ENCODE measurements around the gene SLC2A11.
A peak's percentile ranks its signal among the peaks of the same experiment; 100 is the strongest.

SLC2A11 gene

DNA sequence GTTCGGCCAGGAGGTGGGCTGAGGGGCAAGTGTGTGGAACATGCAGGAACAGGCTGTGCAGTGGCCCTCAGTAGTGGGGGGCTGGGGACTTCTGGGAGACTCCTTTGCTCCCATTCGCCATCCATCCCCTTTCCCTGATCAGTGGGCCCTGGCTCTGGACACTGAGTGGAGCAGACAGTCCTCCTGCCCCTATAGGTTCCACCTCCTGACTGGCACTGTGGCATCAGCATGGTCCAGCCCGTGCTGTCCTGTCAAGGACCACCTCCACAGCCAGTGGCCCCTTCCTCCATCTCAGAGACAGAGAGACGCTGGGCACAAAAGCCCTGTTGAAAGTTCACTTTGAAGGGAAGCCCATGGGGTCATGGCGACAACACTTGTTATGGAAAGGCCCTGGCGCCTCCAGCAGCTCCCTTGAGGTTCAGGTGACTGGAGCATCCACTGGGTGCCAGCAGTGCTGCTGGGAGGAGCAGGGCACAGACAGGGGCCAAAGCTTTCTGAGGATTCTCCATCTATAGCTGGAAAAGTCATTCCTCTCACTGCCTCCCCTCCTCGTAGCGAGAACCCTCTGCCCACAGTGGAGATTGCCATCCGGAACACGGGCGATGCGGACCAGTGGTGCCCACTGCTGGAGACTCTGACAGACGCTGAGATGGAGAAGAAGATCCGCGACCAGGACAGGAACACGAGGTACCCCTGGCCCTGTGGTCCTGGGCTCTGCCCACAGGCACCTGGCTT is 24.5 kb upstream of the SLC2A11 start:
- DNase-seq = no peak

DNA sequence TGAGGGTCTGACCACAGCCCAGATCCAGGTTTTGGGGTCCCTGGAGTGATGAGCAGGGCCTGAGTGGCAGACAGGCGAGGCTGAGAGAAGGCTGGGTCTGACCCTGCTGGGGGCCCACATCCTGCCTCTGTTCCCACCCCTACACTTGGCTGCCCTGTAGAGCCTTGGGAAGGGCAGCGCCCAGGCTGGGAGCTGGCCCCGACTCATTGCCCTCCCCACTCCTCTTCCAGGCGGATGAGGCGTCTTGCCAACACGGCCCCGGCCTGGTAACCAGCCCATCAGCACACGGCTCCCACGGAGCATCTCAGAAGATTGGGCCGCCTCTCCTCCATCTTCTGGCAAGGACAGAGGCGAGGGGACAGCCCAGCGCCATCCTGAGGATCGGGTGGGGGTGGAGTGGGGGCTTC is 23.8 kb upstream of the SLC2A11 start:
- DNase-seq = no peak

DNA sequence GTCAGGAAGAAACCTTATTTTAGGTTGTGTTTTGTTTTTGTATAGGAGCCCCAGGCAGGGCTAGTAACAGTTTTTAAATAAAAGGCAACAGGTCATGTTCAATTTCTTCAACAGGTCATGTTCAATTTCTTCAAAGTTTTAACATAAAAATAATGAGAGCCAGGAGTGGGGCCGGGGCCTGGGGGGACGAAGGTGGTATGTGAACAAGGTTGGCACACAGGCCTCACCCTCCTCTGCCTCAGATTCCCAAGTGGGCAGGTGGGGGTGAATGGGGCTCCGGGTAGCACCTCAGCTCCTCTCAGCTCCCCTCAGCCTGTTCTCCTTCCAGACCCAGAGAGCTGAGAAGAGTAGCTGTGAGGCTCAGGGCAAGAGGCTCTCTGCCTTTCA is 23.3 kb upstream of the SLC2A11 start:
- DNase-seq = no peak

DNA sequence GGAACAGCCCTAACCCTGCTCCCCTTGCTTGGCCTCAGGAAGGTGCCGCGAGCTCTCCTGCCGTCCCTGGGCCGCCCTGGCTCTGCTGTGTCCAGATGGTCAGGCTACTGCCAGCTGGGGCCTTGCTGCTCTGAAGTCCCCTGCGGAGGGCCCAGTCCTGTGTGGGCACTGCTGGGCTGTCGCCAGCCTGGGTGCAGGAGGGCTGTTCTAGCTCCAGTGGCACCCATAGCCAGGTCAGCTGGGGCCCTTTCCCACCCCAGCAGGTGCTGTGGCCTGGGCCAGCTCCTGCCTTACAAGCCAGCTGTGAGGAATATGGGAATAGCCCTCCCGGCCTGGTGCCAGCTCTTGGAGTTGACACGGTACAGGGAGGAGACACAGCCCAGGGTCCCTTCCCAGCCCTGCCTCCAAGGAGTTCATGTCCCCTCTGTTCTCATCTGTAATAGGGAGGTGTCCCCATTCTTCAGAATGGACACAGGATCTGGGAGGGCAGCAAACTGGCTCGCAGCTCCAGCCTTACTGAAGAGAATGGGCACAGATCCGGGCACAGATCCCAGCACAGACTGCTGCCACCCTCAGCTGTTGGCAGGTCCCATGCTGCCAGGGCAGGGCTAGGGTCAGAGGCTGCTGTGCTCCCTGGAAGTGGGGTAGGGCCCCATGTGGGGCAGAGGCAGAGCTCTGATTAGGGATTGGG is 22.7 kb upstream of the SLC2A11 start:
- no peak for DNase-seq

DNA sequence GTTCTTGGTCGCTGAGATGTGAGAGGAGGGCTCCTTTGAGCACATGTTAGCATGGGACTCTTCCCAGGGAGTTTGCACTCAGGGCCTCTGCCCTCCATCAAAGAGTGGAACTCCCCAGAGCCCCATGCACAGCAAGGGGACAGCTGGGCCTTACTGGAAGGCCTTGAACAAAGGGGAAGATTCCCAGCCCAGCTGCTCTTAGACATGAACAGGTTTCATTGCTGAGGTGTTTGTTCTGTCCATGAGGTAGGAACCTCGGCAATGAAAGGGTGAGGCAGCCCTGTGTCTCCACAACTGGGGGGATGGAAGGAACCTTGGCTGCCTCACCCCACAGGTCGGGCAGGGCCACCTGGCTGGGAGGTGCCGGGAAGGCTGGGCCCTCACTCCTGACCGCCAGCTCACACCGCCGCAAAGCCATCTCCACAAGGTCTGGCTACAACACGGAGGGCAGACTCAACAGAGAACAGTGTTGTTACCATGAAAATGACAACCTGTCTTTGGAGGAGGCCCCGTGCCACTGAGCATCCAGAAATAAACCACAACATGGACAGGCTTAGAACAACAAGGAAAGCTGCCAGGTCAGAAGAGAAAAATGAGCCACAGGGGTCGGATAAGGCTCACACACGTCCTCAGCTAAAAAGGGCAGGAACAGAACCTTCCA is 22.1 kb upstream of the SLC2A11 start:
- no peak for DNase-seq

DNA sequence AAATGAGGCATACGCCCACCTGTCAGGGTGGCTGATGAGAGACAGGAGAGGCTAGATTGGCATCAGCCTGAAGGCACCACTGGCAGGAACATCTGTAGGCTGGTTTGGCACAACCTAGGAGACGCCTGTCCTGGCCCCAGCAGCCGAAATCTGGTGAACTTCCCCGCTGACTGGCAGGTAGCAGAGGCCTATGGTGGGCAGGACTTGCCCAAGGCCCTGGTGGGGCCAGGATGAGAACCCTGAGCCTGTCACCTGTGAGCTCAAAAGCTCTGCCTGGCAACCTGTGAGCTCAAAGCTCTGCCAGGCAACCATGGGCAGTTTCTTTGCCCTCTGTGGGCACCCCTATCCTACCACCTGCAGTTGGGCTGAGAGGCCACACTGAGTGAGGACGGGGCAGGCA is 21.4 kb upstream of the SLC2A11 start:
- DNase-seq = no peak

DNA sequence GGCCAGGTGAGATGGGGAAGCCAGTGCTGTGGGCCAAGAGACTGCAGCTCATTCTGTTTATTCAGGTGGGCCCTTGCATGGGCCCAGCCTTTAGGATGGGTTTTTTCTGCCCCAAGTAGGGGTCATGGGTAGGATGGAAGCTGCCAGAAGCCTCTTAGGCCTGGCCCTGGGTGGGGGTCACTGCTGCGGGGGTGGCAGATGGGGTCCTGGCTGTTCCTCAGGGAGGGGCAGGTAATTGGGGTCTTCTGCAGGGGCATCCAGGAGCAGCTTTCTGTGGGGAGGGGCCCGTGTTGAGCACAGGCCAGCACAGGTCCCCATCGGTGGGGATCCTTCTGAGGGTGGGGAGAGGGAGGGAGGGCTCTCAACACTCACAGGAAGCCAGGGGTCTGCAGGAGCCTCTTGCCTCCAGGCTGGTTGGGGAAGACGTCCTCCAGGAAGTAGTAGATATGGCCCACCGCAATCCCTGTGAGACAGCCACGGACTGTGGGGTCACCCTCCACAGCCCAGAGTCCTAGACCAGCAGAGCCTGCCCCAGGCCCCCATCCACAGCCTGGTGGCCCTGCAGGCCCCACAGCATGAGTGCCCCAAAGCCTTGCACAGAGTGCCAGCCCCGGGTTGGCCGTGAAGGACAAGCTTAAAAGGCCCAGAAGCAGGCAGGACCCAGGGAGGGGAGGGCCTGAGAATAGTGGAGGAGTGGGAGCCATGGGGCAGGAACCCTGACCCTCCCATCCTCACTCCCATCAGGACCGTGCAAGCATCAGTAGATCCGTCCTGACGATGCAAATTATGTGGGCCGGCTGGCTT is 20.8 kb upstream of the SLC2A11 start:
- DNase-seq = no peak

DNA sequence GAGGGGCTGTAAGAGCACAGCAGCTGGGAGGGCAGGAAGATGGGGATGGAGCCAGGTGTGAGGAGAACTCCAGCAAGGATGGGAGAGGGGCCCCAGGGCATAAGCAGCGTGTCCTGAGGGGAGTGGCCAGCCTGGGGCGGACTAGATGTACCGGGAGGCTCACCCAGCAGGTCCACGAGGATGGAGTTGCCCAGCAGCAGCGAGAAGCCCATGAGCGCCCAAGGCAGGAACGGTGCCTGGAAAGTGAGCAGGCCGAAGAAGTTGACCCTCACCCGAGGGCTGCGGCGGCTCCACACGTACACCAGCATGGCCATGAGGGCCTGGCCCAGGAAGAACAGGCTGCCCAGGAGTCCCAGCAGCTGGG is 20.2 kb upstream of the SLC2A11 start:
- no peak for DNase-seq

DNA sequence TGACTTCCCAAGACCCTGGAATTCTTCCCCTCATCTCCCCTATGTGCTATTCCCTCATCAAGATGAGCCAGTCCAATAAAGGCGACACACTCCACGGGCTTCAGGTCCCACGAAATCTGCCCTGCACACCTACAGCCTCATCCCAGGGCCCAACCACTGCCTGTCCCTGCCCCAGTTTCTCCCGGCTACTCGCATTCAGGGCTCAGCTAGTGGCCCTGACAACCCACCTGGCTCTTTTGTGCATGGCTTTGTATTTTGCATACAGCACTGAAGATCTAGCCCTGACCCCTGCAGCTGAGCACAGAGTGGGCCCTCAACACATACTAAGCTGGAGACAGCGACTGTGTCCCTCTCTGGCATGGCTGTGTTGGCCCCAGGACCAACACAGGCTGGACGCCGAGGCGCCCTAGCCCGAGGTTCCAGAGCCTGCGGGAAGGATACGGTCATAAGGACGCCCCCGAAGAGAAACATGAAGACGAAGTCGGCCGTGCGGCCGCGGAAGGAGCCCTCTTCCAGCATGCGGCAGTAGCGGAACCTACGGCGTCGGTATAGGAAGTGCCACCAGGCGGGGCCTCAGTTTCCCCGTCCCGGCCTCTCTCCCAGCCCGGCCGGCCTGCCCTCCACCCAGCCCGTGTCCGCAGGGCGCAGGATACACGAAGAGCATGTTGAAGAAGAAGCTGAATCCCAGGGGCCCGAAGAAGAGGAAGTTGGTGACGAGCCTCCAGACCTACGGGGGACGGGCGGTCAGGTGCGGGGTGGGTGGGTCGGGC is 19.6 kb upstream of the SLC2A11 start:
- DNase-seq = no peak

DNA sequence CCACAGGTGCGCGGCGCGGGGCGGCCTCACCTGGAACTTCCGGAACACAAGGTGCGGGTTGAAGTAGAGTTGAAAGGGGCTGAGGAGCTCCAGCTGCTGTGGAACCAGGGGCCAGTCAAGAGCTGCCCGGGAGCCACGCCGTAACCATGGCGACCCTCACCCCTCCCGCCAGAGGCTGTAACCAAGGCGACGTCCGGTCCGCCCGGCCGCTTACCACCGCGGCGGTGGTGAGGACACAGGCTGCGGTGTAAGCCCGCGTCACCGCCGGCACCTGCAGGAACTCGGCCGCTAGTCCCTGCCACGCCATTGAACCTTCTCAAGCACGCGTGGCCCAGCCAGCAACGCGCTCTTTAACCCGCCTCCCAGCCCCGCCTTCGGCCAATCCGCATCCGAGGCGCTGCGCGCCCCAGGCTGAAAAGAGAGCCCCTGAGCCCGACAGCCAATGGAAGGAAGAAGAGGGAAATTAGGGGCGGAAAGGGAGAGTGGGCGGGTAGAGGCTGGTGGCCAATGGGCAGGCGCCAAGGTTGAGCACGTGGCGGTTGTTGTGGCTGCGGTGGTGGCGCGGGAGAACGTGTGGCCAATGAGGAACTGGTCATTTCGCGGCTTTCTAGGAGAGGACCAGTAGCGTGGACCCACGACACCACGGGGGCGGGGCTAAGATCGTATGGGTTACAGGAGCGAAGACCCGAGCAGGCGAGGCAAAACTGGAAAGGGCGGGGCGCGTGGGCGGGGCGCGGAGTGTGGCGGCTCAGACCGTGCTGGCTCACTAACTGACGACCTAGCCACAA is 18.8 kb upstream of the SLC2A11 start, which contains the start of gene DERL3:
Gene DERL3, minus strand, starts transcription at position 326 of the 788 bp plus-strand sequence. Its CDS starts 19 bp downstream, at position 307.
- DNase-seq = peak; percentile 88

DNA sequence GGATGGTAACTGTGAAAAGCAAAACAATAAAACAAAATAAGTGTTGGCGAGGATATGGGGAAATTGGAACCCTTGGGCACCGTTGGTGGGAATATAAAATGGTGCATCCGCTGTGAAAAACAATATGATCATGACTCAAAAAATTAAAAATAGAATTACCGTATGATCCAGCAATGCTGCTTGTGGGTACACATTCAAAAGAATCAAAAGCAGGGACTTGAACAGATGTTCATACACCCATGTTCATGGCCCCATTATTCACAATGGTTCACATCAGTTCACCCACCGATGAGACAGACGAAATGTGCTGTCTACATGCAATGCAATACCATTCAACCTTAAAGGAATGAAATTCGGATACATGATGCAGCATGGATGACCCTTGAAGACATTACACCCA is 17.6 kb upstream of the SLC2A11 start:
- no peak for DNase-seq

DNA sequence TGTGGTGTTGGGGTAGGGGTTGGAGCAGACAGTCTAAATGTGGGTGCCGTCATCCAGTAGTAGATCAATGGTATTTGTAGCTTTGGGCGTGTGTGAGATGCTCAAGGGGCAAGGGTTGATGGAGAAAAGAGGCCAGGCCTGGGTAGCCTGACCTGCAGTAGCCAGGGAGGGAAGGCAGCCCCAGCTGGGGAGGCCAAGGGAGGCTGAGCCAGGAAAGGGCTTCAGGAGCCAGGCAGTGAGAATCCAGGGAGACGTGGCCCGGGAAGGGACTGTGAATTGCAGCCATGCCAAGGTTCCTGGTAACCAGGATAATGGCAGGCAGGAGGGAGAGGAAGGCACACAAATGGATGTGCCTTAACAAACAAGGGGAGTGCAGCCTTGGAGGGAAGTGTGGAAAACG is 16.4 kb upstream of the SLC2A11 start:
- no peak for DNase-seq

DNA sequence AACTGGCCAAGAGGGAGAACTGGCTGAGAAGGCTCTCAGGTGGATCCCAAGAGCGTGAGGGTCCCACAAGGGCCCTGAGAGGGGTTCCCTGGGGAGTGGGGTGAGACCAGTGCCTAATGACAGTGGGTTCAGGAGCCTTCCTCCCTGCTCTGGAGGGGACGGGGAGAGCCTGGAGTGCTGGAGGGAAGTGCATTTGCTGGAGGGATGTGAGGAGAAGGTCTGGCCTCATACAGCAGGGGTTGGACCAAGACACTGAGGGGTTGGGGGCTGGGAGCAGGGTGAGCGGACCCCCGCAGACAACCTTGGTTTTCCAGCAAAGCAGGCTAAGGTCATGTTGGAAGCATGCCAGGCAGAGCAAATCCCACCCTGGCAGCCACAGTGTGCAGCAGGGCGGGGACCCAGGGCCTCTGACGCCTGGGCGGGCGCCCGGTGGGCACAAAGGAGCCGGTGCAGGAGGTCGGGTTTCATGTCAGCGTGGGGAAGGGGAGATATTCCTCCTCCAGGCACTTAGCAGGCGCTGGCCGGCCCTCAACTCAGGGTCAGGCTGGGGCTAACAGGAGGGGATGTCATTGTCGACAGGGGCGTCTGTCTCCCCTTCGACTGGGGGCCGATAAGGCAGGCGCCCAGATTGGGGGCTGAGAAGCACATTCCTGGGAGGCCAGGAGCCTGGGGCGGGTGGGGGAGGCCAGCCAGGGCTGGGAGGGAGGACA is 15.8 kb upstream of the SLC2A11 start:
- no peak for DNase-seq

DNA sequence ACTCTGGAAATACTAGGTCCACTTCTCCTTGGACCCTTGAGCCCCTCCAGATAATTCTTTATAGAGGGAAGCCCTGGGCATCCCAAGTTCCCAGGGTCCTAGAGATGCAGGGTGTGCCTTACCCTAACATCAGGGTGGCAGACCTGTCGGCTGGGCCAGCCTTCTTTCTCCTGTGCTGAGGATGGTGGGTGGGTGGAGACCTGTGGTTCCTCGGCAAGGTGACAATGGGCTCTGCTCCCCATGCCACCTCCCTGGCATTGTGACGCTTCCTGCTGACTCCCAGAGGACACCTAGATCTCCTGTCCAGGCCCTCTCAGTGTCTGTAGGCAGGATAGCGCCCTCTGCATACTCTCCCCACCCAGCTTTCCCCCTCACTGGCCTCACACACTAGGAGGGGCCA is 15.1 kb upstream of the SLC2A11 start:
- DNase-seq = no peak

DNA sequence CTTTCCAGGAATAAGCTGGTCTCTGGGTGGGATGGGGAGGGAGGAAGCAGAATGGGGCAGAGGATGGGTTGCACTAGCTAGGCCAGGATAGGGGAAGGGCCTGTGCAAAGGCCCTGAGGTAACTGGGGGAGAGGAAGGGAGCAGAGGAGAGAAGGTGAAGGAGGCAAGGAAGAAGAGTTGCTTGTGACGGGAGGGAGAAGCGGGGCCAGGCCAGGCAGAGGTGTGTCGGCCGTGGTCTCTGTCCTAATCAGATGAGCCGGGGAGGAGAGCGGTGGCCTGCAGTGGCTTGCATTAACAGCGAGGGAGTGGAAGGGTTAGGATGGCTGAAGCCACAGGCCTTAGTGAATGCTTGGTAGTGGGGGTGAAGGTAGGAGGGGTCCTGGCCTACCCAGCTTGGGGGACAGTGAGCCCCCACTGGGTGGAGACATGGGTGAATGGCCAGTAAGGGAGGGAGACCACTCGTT is 12.9 kb upstream of the SLC2A11 start:
- DNase-seq = no peak

DNA sequence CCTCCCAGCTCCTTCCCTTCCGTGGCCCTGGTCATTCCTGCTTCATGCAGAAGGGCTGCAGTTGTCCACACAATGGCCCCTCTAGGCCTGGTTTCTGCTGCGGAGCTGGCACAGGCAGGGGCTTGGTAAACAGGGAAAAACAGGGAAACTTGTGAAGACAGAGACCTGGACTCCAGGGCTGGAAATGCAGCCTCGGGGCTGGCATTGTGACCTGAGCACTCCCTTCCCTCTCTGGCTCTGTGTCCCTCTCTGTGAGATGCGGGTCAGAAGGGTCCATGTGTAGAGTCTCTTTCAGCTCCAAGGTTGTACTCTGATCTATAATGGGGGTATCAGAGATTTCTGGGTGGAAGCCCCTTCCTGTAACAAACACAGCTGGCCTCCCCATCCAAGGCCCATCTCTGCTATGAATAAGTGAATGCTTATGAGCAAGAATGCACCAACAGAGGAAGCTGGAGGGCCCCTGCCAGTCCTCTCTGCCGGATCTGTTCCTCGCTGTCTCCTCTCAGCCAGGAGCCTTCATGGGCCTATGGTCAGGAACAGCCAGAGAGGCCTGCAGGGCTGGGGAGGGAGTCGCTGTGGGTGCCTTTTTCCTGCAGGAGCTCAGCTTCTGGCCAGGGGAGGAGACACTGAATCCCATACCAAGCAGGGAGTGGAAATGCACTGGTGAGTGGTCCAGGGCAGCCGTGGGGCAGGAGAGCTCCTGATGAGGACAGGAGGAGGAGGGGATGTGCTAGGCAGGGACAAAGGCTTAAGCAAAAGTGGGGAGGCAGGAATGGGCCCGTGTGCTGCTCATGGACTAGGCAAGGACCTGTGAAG is 12.2 kb upstream of the SLC2A11 start:
- DNase-seq = no peak

DNA sequence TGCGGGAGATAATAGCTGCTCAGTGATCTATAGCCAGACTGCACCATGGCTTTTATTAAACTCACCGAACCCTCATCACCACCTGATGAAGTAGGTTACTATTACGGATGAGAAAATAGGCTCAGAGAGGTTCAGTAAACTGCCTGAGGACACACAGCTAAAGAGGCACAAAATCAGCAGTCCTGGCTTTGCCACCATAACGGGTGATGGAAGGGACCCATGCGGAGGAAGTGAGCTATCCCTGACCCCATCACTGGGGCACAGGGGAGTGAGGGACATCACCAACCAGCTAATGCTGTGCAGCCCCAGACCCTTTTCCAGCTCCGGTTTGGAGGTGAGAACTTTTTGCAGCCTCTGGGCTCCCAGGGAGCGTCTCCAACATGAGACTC is 11.6 kb upstream of the SLC2A11 start:
- DNase-seq = no peak

DNA sequence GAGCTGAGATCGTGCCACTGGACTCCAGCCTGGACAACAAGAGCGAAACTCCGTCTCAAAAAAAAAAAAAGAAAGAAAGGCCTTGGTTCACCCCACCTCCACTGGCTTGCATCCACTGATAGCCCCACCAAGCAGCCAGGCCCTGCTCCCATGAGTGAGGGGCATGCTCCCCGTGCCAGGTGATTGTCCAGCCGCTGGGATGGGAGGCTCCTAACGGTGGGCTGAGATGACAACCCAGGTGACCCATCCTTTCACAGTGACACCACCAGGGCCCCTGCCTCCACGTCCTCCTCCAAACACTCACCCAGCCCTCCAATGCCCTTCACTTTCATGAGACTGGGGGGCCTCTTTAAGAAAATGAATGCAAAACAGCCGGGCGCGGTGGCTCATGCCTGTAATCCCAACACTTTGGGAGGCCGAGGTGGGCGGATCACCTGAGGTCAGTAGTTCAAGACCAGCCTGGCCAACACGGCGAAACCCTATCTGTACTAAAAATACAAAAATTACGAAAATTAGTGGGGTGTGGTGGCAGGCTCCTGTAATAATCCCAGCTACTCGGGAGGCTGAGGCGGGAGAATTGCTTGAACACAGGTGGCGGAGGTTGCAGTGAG is 10.3 kb upstream of the SLC2A11 start:
- DNase-seq = no peak

Data from activated T-cell treated with anti-CD3 and anti-CD28 coated beads for 4 hours (primary cell).